ENCODE results near the gene CDIPT. TPM values are rescaled to one million over a fixed set of nuclear protein-coding genes. Genes with fewer than 3 reads are reported as not detected.
"Not testable (repeated sequence)": the region's sequence is repeated elsewhere in the genome, so short reads cannot be mapped to it uniquely, and the experiment has no call there.

The CDIPT gene
- total RNA-seq, 1 experiment from 2014 or later = 58.3 TPM

DNA sequence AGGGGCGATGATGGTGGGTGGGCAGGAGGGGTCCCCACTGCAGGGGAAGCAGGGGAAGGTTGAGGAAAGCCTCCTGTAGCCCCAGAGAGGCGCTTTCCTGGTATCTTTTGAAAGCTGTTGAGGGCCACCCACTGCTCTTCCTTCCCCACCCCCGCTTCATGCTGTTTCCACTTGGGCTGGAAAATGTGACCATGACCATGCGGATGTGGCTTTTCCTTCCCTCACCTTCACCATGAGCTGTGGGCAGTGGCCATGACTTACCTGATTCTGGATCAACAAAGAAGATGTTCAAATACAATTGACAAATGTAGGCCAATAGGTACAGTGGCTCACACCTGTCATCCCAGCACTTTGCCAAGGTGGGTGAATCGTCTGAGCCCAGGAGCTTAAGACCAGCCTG, 28.9 kb downstream of the CDIPT start:
- Histone ChIP-seq H3K4me3 (replicated peaks in 1 of 2; ENCODE audit: low read depth in 1 of 2, low read length in 2 of 2) (no peak overlapping the region), H3K27me3 (ENCODE audit: insufficient read depth, low read length) (no peaks in the 10 kb centered on the region), H3K36me3 (ENCODE audit: control insufficient read depth in 1 of 2, insufficient read depth in 2 of 2, low read length in 2 of 2) (peaks cover 2 to 8% of the 10 kb centered on the region in 2 experiments; a peak in 3 of 4 replicates), H3K4me1 (ENCODE audit: control insufficient read depth in 1 of 2, insufficient read depth in 2 of 2, low read length in 2 of 2) (peaks cover 8 to 20% of the 10 kb centered on the region in 2 experiments), H3K27ac (ENCODE audit: low read depth, low read length) (no peak overlapping the region), H4K20me1 (ENCODE audit: insufficient read depth) (no peaks in the 10 kb centered on the region), H3K4me2 (ENCODE audit: low read length) (no peak overlapping the region), H3K9ac (ENCODE audit: low read length) (no peak overlapping the region), H2AFZ (ENCODE audit: low read depth, low read length, poor library complexity, severe bottlenecking) (no peak overlapping the region), H3K9me2 (ENCODE audit: insufficient read depth) (no peaks in the 10 kb centered on the region), H3K79me2 (ENCODE audit: insufficient read depth, low read length) (no peaks in the 10 kb centered on the region), H3K9me3 (ENCODE audit: control insufficient read depth in 1 of 2, insufficient read depth in 1 of 2, low read depth in 1 of 2, low read length in 2 of 2) (no peaks in the 10 kb centered on the region)
- DNase-seq (ENCODE audit: low read depth, low spot score) (no peak), ATAC-seq (no peak)
- TF ChIP-seq, protein P1, sequence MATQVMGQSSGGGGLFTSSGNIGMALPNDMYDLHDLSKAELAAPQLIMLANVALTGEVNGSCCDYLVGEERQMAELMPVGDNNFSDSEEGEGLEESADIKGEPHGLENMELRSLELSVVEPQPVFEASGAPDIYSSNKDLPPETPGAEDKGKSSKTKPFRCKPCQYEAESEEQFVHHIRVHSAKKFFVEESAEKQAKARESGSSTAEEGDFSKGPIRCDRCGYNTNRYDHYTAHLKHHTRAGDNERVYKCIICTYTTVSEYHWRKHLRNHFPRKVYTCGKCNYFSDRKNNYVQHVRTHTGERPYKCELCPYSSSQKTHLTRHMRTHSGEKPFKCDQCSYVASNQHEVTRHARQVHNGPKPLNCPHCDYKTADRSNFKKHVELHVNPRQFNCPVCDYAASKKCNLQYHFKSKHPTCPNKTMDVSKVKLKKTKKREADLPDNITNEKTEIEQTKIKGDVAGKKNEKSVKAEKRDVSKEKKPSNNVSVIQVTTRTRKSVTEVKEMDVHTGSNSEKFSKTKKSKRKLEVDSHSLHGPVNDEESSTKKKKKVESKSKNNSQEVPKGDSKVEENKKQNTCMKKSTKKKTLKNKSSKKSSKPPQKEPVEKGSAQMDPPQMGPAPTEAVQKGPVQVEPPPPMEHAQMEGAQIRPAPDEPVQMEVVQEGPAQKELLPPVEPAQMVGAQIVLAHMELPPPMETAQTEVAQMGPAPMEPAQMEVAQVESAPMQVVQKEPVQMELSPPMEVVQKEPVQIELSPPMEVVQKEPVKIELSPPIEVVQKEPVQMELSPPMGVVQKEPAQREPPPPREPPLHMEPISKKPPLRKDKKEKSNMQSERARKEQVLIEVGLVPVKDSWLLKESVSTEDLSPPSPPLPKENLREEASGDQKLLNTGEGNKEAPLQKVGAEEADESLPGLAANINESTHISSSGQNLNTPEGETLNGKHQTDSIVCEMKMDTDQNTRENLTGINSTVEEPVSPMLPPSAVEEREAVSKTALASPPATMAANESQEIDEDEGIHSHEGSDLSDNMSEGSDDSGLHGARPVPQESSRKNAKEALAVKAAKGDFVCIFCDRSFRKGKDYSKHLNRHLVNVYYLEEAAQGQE (IDR thresholded peaks at IDR 0.05; ENCODE audit: low read depth) = no peak
- no peak for TF ChIP-seq POLR2AphosphoS5 (IDR thresholded peaks at IDR 0.05; ENCODE audit: low read depth, low read length)
- TF ChIP-seq, protein P2, sequence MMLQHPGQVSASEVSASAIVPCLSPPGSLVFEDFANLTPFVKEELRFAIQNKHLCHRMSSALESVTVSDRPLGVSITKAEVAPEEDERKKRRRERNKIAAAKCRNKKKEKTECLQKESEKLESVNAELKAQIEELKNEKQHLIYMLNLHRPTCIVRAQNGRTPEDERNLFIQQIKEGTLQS (IDR thresholded peaks at IDR 0.05) = no peak
- TF ChIP-seq, protein P3, sequence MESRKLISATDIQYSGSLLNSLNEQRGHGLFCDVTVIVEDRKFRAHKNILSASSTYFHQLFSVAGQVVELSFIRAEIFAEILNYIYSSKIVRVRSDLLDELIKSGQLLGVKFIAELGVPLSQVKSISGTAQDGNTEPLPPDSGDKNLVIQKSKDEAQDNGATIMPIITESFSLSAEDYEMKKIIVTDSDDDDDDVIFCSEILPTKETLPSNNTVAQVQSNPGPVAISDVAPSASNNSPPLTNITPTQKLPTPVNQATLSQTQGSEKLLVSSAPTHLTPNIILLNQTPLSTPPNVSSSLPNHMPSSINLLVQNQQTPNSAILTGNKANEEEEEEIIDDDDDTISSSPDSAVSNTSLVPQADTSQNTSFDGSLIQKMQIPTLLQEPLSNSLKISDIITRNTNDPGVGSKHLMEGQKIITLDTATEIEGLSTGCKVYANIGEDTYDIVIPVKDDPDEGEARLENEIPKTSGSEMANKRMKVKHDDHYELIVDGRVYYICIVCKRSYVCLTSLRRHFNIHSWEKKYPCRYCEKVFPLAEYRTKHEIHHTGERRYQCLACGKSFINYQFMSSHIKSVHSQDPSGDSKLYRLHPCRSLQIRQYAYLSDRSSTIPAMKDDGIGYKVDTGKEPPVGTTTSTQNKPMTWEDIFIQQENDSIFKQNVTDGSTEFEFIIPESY (IDR thresholded peaks at IDR 0.05; ENCODE audit: extremely low read depth, insufficient replicate concordance, low read length) = no peak
- intact Hi-C loops (cut with micrococcal nuclease) = no loop called here
- ChIA-PET RAD21 (ENCODE audit: low non-redundant PET in 1 of 2, low total read pairs in 2 of 2, uncharacterized antibody in 2 of 2, unreplicated experiment in 2 of 2) (no interaction called here), CTCF (no interaction called here), POLR2A (no interaction called here)
- BruUV-seq (replicated peaks) = no TSS peak

GRCh38 chr16:29833219-29833618, 29.8 kb downstream of the CDIPT start:
- H4K20me1 ChIP-seq (ENCODE audit: insufficient read depth); H3K27ac ChIP-seq (ENCODE audit: low read depth, low read length); DNase-seq (ENCODE audit: low read depth, low spot score); POLR2A ChIA-PET; H3K4me2 ChIP-seq (ENCODE audit: low read length); BruUV-seq (replicated peaks); ATAC-seq; H3K27me3 ChIP-seq (ENCODE audit: insufficient read depth, low read length); H3K4me3 ChIP-seq (replicated peaks in 1 of 2; ENCODE audit: low read depth in 1 of 2, low read length in 2 of 2); intact Hi-C loops (cut with micrococcal nuclease); RAD21 ChIA-PET (ENCODE audit: low non-redundant PET in 1 of 2, low total read pairs in 2 of 2, uncharacterized antibody in 2 of 2, unreplicated experiment in 2 of 2); H3K79me2 ChIP-seq (ENCODE audit: insufficient read depth, low read length); H3K9me2 ChIP-seq (ENCODE audit: insufficient read depth); H3K9me3 ChIP-seq (ENCODE audit: control insufficient read depth in 1 of 2, insufficient read depth in 1 of 2, low read depth in 1 of 2, low read length in 2 of 2); H3K36me3 ChIP-seq (ENCODE audit: control insufficient read depth in 1 of 2, insufficient read depth in 2 of 2, low read length in 2 of 2); H2AFZ ChIP-seq (ENCODE audit: low read depth, low read length, poor library complexity, severe bottlenecking); H3K9ac ChIP-seq (ENCODE audit: low read length): not testable (repeated sequence)
- H3K4me1 ChIP-seq (ENCODE audit: control insufficient read depth in 1 of 2, insufficient read depth in 2 of 2, low read length in 2 of 2) = peaks cover 14 to 28% of the 10 kb centered on the region in 2 experiments
- CTCF ChIA-PET = interaction anchor here (1.2 kb wide), 1 partner anchor 15 kb away, joined by 4 read pairs; no protein-coding TSS in a partner anchor

Measured in HCT116 (cell line).